Keratinocyte (primary cell): ENCODE results near the gene MLLT10. TPM values are rescaled to one million over a fixed set of nuclear protein-coding genes. Genes with fewer than 3 reads are reported as not detected.

Source experiments
- DNase-seq: peaks from one replicate; pipeline ENCODE4 v3.0.0-alpha.2; 2011; ENCODE audit warnings: low read depth, missing footprints, low spot score
- FAIRE-seq: peaks from 2 replicates; lab custom pipeline; 2011; peaks lifted over from hg19 to GRCh38; lab: Jason Lieb, UNC
- H2AFZ ChIP-seq: 2 replicates; pipeline ENCODE4 v1.6.0; 2012; ENCODE audit warnings: low read length, control low read depth, inconsistent platforms; ENCODE audit not compliant: control insufficient read depth
- H3K27ac ChIP-seq: 2 replicates; pipeline ENCODE4 v1.5.1; 2011; ENCODE audit warnings: low read length; ENCODE audit not compliant: control insufficient read depth, insufficient read depth
- H3K27me3 ChIP-seq: 3 replicates; pipeline ENCODE4 v1.6.0; 2011; ENCODE audit warnings: low read length; ENCODE audit not compliant: control insufficient read depth, insufficient read depth; ENCODE audit errors: extremely low read depth
- H3K36me3 ChIP-seq, 2 experiments: 2 replicates in 1 of 2; 3 replicates in 1 of 2; pipeline ENCODE4 v1.5.1; 2011; ENCODE audit warnings: low read length in 2 of 2, mild to moderate bottlenecking in 1 of 2; ENCODE audit not compliant: control insufficient read depth in 2 of 2, insufficient read depth in 2 of 2; ENCODE audit errors: extremely low read depth in 1 of 2
- H3K4me1 ChIP-seq: 3 replicates; pipeline ENCODE4 v1.5.1; 2011; ENCODE audit warnings: low read length; ENCODE audit not compliant: control insufficient read depth, insufficient read depth; ENCODE audit errors: extremely low read depth
- H3K4me2 ChIP-seq: 3 replicates; pipeline ENCODE4 v1.6.0; 2011; ENCODE audit warnings: low read depth, low read length; ENCODE audit not compliant: control insufficient read depth, insufficient read depth; ENCODE audit errors: extremely low read depth
- H3K4me3 ChIP-seq, 3 experiments: fragments of 200-600 bp in 1 of 3; sonication (generic) in 1 of 3; 2 replicates in 2 of 3; 3 replicates in 1 of 3; pipeline ENCODE4 v1.5.1; 2011 to 2016; ENCODE audit warnings: low read length in 3 of 3, mild to moderate bottlenecking in 3 of 3, control low read depth in 2 of 3, inconsistent platforms in 1 of 3, low read depth in 1 of 3, mixed read lengths in 1 of 3, mixed run types in 1 of 3, moderate library complexity in 1 of 3; ENCODE audit not compliant: control insufficient read depth in 2 of 3, insufficient read depth in 2 of 3; ENCODE audit errors: extremely low read depth in 1 of 3
- H3K79me2 ChIP-seq: 2 replicates; pipeline ENCODE4 v1.6.0; 2012; ENCODE audit warnings: low read length; ENCODE audit not compliant: control insufficient read depth, insufficient read depth
- H3K9ac ChIP-seq: 3 replicates; pipeline ENCODE4 v1.6.0; 2011; ENCODE audit warnings: low read length; ENCODE audit not compliant: control insufficient read depth, insufficient read depth; ENCODE audit errors: extremely low read depth
- H3K9me1 ChIP-seq: 3 replicates; pipeline ENCODE4 v1.6.0; 2011; ENCODE audit warnings: low read length; ENCODE audit not compliant: control insufficient read depth, insufficient read depth; ENCODE audit errors: extremely low read depth
- H3K9me3 ChIP-seq: 2 replicates; pipeline ENCODE4 v1.5.1; 2012; ENCODE audit warnings: low read depth, low read length; ENCODE audit not compliant: control insufficient read depth
- H4K20me1 ChIP-seq: 3 replicates; pipeline ENCODE4 v1.6.0; 2011; ENCODE audit warnings: low read length; ENCODE audit not compliant: control insufficient read depth, insufficient read depth; ENCODE audit errors: extremely low read depth
- EZH2 ChIP-seq: IDR thresholded peaks from one replicate; pipeline ENCODE4 v1.6.1; 2012; ENCODE audit warnings: inconsistent platforms, mild to moderate bottlenecking, low read length, moderate library complexity
- dilution Hi-C: fragments of 300-500 bp; cut with MboI; formaldehyde crosslinking; loops from one replicate; pipeline ENCODE4 v1.7.0; 2020; ENCODE audit warnings: low sequenced_read_pairs; ENCODE audit not compliant: extremely low pct_ligation_motif_present
- polyA plus RNA-seq, 5 experiments: library from polyadenylated mRNA; depleted of rRNA in 3 of 5; stranded (reverse) in 3 of 5; stranded (forward) in 1 of 5; unstranded in 1 of 5; fragments of >200 nt; gene quantifications; 1 replicate in 1 of 5; 2 replicates in 3 of 5; 3 replicates in 1 of 5; pipeline versions ENCODE4 v1.2.1 to v1.2.3, GENCODE V29; 2011 to 2012; ENCODE audit warnings: missing spikeins in 2 of 5, low read depth in 1 of 5, low replicate concordance in 1 of 5
- TF ChIP-seq, protein P1 (sequence below), 3 experiments: IDR thresholded peaks in 1 of 3; conservative IDR thresholded peaks in 1 of 3; optimal IDR thresholded peaks in 1 of 3; 2 replicates in 2 of 3; 3 replicates in 1 of 3; pipeline versions ENCODE3 to v1.5.1; 2011; ENCODE audit warnings: low read length in 3 of 3, mild to moderate bottlenecking in 3 of 3, moderate library complexity in 2 of 3, control low read depth in 1 of 3, inconsistent platforms in 1 of 3; ENCODE audit not compliant: insufficient read depth in 2 of 3; ENCODE audit errors: extremely low read depth in 1 of 3

MLLT10 gene
- polyA plus RNA-seq, 1 donor (not counting 4 experiments of a cell fraction or from before 2014, with no cell fraction given): 40.2 TPM

DNA sequence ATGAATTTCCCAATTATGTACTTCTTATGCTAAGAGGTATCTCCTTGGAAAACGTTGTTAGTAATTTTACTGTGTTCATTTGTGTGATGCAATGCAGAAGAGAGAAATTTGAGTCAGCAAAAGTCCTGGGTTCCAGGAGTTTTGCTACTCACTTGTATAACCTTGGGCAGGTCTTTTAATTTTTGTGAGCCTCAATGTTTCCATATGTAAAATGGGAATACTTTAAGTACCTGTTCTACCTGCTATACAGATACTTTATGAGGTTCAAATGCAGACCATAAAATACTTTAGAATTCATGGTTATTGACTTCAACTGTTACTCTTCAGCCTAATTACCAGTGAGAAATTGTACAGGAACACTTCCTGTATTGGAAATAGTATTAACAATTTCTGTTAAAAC, 185.5 kb downstream of the MLLT10 start:
- TF ChIP-seq, protein P1, sequence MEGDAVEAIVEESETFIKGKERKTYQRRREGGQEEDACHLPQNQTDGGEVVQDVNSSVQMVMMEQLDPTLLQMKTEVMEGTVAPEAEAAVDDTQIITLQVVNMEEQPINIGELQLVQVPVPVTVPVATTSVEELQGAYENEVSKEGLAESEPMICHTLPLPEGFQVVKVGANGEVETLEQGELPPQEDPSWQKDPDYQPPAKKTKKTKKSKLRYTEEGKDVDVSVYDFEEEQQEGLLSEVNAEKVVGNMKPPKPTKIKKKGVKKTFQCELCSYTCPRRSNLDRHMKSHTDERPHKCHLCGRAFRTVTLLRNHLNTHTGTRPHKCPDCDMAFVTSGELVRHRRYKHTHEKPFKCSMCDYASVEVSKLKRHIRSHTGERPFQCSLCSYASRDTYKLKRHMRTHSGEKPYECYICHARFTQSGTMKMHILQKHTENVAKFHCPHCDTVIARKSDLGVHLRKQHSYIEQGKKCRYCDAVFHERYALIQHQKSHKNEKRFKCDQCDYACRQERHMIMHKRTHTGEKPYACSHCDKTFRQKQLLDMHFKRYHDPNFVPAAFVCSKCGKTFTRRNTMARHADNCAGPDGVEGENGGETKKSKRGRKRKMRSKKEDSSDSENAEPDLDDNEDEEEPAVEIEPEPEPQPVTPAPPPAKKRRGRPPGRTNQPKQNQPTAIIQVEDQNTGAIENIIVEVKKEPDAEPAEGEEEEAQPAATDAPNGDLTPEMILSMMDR (optimal IDR thresholded peaks at IDR 0.05 in 1 of 3, IDR thresholded peaks at IDR 0.05 in 1 of 3, conservative IDR thresholded peaks at IDR 0.05 in 1 of 3; ENCODE audit: extremely low read depth in 1 of 3, insufficient read depth in 2 of 3, low read length in 3 of 3): no peak
- no peak for TF ChIP-seq EZH2
- Histone ChIP-seq H3K9me3 (no peaks in the 10 kb centered on the region), H2AFZ (no peak overlapping the region), H3K27ac (no peak overlapping the region), H3K9me1 (no peaks in the 10 kb centered on the region), H3K27me3 (no peaks in the 10 kb centered on the region), H3K4me1 (peaks cover 20% of the 10 kb centered on the region), H3K4me3 (no peak overlapping the region), H4K20me1 (no peaks in the 10 kb centered on the region), H3K9ac (no peak overlapping the region), H3K4me2 (no peak overlapping the region), H3K79me2 (no peaks in the 10 kb centered on the region), H3K36me3 (peaks cover 0 to 5% of the 10 kb centered on the region in 2 experiments)
- dilution Hi-C loops: no loop called here
- no peak for DNase-seq
- no peak for FAIRE-seq

DNA sequence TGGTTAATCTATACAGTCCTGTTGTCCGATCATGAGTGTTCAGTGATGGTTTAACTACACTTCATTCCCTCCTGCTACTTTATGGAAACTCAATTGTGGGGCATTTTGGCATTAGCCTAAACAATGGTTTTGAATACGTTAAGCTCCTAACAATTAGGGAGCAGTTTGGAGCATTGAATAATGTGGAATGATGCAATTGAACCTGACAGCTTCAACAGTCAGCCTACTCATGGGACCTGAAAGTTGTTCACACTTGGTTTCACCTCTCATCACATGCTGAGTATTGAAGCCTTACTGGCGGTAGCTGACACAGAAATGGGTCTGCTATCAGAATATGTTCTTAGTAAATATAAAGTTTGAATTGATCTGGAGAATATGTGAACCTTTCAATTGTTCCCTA, 186.1 kb downstream of the MLLT10 start:
- FAIRE-seq: no peak
- Histone ChIP-seq H3K79me2 (no peaks in the 10 kb centered on the region), H3K9me3 (no peaks in the 10 kb centered on the region), H3K9ac (no peak overlapping the region), H3K27me3 (no peaks in the 10 kb centered on the region), H3K9me1 (no peaks in the 10 kb centered on the region), H3K4me1 (peaks cover 23% of the 10 kb centered on the region), H4K20me1 (no peaks in the 10 kb centered on the region), H3K36me3 (peaks cover 0 to 5% of the 10 kb centered on the region in 2 experiments), H3K27ac (no peak overlapping the region), H3K4me3 (no peak overlapping the region), H3K4me2 (no peak overlapping the region), H2AFZ (no peak overlapping the region)
- TF ChIP-seq EZH2: no peak
- TF ChIP-seq, protein P1 (optimal IDR thresholded peaks at IDR 0.05 in 1 of 3, IDR thresholded peaks at IDR 0.05 in 1 of 3, conservative IDR thresholded peaks at IDR 0.05 in 1 of 3; ENCODE audit: extremely low read depth in 1 of 3, insufficient read depth in 2 of 3, low read length in 3 of 3): no peak
- DNase-seq: no peak
- dilution Hi-C loops: no loop called here
